Natural killer cell (primary cell): ENCODE results near the gene COL3A1. TPM values are rescaled to one million over a fixed set of nuclear protein-coding genes. Genes with fewer than 3 reads are reported as not detected.

Experiments
- ATAC-seq, 3 donors: fragments of 150-1000 bp in 2 of 3; fragments of 200-7000 bp in 1 of 3; cut with Tn5 transposase; 1 replicate in 1 of 3; 2 replicates in 2 of 3; pipeline ENCODE4 v1.10.0; 2021; ENCODE audit warnings: mild to moderate bottlenecking in 2 of 3, moderate library complexity in 2 of 3
- DNase-seq, 2 donors: peaks; one replicate each; pipeline versions ENCODE4 v3.0.0 to v3.0.0-alpha.2; 2013 to 2021; ENCODE audit warnings: mixed read lengths in 1 of 2
- H3K27ac ChIP-seq: one replicate; pipeline ENCODE4 v1.5.1; 2013; ENCODE audit warnings: mild to moderate bottlenecking, low read length
- H3K27me3 ChIP-seq: one replicate; pipeline ENCODE4 v1.6.1; 2013; ENCODE audit warnings: low read length; ENCODE audit not compliant: control insufficient read depth, insufficient read depth
- H3K36me3 ChIP-seq: one replicate; pipeline ENCODE4 v1.6.1; 2013; ENCODE audit warnings: low read length; ENCODE audit not compliant: control insufficient read depth, insufficient read depth
- H3K4me1 ChIP-seq: one replicate; pipeline ENCODE4 v1.6.1; 2013; ENCODE audit warnings: low read length; ENCODE audit not compliant: control insufficient read depth, insufficient read depth
- H3K4me3 ChIP-seq: one replicate; pipeline ENCODE4 v1.5.1; 2013; ENCODE audit warnings: low read length
- H3K9me3 ChIP-seq: one replicate; pipeline ENCODE4 v1.6.1; 2013; ENCODE audit warnings: low read length; ENCODE audit not compliant: control insufficient read depth, insufficient read depth
- H3K27ac Mint-ChIP-seq, 2 donors: one replicate each; pipeline ENCODE4 v1.8.0; 2022; ENCODE audit warnings: mild to moderate bottlenecking in 2 of 2, mixed read lengths in 2 of 2, moderate library complexity in 1 of 2
- H3K27me3 Mint-ChIP-seq, 2 donors: one replicate each; pipeline ENCODE4 v1.8.0; 2022; ENCODE audit warnings: low read depth in 2 of 2, mixed read lengths in 2 of 2
- H3K36me3 Mint-ChIP-seq: one replicate; pipeline ENCODE4 v1.8.0; 2022; ENCODE audit warnings: mixed read lengths
- H3K4me1 Mint-ChIP-seq, 2 donors: one replicate each; pipeline ENCODE4 v1.8.0; 2022; ENCODE audit warnings: mixed read lengths in 2 of 2
- H3K4me3 Mint-ChIP-seq: one replicate; pipeline ENCODE4 v1.8.0; 2022; ENCODE audit warnings: mild to moderate bottlenecking, moderate library complexity, mixed read lengths
- H3K9me3 Mint-ChIP-seq, 2 donors: one replicate each; pipeline ENCODE4 v1.8.0; 2022; ENCODE audit warnings: mixed read lengths in 2 of 2
- WGBS: methylation state at CpG from one replicate; pipeline ENCODE4 v1.1.7; 2013; ENCODE audit warnings: missing lambda C conversion rate; ENCODE audit not compliant: insufficient coverage; 5-methylcytosine and 5-hydroxymethylcytosine counted together
- intact Hi-C: fragments of 100-400 bp; cut with micrococcal nuclease; formaldehyde crosslinking; loops from one replicate; pipeline ENCODE4 v1.14.2; 2022
- total RNA-seq, 4 donors: library from RNA; stranded (reverse); fragments of 120-200 nt in 1 of 4; gene quantifications; one replicate each; pipeline versions ENCODE4 v1.2.3 to v1.2.4, GENCODE V29; 2013 to 2022
- TF ChIP-seq, protein P1 (sequence below): fragments of 200-600 bp; IDR thresholded peaks from one replicate; pipeline ENCODE4 v1.8.0; 2022; ENCODE audit warnings: antibody characterized with exemption

Gene COL3A1
- total RNA-seq, 3 donors from 2014 or later (not counting 1 experiment from before 2014, with no cell fraction given), result not detected

DNA sequence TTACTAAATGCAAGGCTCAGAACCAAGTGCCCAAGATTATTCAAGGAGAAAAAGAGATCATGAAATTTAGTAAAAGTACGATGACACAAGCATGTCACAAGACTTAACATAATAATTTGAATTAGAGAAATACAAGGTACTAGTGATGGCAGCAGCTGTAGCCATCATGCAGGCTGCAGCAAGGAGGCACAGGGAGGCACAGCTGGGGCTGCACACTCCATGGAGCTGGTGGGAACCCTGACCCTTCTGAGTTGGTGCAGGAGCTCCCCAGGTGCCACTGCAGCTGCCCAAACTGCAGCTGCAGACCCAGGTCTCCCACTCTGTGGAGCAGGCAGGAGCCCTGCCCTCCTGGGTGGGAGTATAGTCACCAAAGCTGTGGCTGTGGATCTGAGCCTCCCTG, 46.0 kb downstream of the COL3A1 start:
- Mint-ChIP-seq H3K27me3 (no peaks in the 10 kb centered on the region), H3K9me3 (peaks cover 22 to 28% of the 10 kb centered on the region in 2 donors), H3K4me3 (no peak overlapping the region), H3K27ac (no peak overlapping the region), H3K4me1 (no peaks in the 10 kb centered on the region), H3K36me3 (no peaks in the 10 kb centered on the region)
- DNase-seq (no peak), ATAC-seq (no peak)
- Histone ChIP-seq H3K4me1 (no peaks in the 10 kb centered on the region), H3K36me3 (no peaks in the 10 kb centered on the region), H3K27me3 (no peaks in the 10 kb centered on the region), H3K9me3 (no peaks in the 10 kb centered on the region), H3K27ac (no peak overlapping the region), H3K4me3 (no peak overlapping the region)
- intact Hi-C loops, result no loop called here
- TF ChIP-seq, protein P1, sequence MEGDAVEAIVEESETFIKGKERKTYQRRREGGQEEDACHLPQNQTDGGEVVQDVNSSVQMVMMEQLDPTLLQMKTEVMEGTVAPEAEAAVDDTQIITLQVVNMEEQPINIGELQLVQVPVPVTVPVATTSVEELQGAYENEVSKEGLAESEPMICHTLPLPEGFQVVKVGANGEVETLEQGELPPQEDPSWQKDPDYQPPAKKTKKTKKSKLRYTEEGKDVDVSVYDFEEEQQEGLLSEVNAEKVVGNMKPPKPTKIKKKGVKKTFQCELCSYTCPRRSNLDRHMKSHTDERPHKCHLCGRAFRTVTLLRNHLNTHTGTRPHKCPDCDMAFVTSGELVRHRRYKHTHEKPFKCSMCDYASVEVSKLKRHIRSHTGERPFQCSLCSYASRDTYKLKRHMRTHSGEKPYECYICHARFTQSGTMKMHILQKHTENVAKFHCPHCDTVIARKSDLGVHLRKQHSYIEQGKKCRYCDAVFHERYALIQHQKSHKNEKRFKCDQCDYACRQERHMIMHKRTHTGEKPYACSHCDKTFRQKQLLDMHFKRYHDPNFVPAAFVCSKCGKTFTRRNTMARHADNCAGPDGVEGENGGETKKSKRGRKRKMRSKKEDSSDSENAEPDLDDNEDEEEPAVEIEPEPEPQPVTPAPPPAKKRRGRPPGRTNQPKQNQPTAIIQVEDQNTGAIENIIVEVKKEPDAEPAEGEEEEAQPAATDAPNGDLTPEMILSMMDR, result no peak
- WGBS, result 83% methylated on average over 1 of the region's 1 CpG

DNA sequence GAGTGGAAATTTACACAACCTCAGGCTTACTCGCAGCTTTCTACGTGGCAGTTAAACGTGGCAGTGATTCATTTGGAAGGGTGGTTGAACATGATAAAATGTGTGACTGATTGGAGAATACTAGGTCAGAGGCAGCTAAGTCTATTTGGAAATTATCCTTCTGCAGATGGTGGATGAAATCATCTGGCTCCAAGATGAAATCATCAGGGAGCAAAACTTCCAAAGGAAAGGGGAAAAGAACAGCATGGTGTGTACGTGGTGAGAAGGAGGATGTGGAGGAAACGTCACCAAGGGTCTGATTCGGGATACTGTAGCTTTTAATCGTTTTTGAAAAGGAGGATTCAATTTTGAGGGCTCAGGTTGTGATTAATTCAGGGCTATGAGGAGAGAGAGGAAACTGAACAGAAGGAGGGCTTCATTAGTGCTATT, 47.9 kb downstream of the COL3A1 start:
- TF ChIP-seq, protein P1, result no peak
- Mint-ChIP-seq H3K9me3 (peaks cover 15 to 25% of the 10 kb centered on the region in 2 donors), H3K36me3 (no peaks in the 10 kb centered on the region), H3K27me3 (no peaks in the 10 kb centered on the region), H3K27ac (no peak overlapping the region), H3K4me1 (no peaks in the 10 kb centered on the region), H3K4me3 (no peak overlapping the region)
- WGBS, result 84% methylated on average over 7 of the region's 7 CpGs
- Histone ChIP-seq H3K4me1 (no peaks in the 10 kb centered on the region), H3K27me3 (no peaks in the 10 kb centered on the region), H3K27ac (no peak overlapping the region), H3K9me3 (no peaks in the 10 kb centered on the region), H3K36me3 (no peaks in the 10 kb centered on the region), H3K4me3 (no peak overlapping the region)
- ATAC-seq, result no peak
- intact Hi-C loops, result no loop called here
- no peak for DNase-seq

DNA sequence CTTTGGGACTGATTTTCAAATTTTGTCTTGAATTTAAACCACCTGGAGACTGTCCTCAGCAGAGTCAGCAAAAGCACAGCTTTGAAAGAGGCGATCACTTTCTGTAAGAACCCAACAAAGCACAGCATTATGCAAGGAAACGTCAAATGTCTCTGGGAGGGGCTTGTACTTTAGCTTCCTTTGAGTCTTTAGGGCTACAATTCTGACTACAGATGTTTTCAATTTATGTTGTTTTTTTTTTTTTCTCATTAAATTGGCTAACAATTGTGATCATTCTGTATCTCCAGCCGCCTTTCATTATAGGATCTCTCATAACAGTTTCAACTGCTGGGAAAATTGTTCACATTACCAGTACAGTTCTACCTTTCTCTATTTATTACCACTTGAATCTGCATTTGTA, 48.3 kb downstream of the COL3A1 start:
- Histone ChIP-seq H3K27ac (no peak overlapping the region), H3K9me3 (no peaks in the 10 kb centered on the region), H3K36me3 (no peaks in the 10 kb centered on the region), H3K4me3 (no peak overlapping the region), H3K27me3 (no peaks in the 10 kb centered on the region), H3K4me1 (no peaks in the 10 kb centered on the region)
- H3K36me3 Mint-ChIP-seq, result no peaks in the 10 kb centered on the region
- no peak overlapping the region for H3K4me3 Mint-ChIP-seq
- 94% methylated on average over 3 of the region's 3 CpGs for WGBS
- TF ChIP-seq, protein P1, result no peak
- no peaks in the 10 kb centered on the region for H3K4me1 Mint-ChIP-seq
- intact Hi-C loops, result no loop called here
- peaks cover 13 to 25% of the 10 kb centered on the region in 2 donors for H3K9me3 Mint-ChIP-seq
- ATAC-seq, result no peak
- no peak overlapping the region for H3K27ac Mint-ChIP-seq
- no peak for DNase-seq
- H3K27me3 Mint-ChIP-seq, result no peaks in the 10 kb centered on the region

DNA sequence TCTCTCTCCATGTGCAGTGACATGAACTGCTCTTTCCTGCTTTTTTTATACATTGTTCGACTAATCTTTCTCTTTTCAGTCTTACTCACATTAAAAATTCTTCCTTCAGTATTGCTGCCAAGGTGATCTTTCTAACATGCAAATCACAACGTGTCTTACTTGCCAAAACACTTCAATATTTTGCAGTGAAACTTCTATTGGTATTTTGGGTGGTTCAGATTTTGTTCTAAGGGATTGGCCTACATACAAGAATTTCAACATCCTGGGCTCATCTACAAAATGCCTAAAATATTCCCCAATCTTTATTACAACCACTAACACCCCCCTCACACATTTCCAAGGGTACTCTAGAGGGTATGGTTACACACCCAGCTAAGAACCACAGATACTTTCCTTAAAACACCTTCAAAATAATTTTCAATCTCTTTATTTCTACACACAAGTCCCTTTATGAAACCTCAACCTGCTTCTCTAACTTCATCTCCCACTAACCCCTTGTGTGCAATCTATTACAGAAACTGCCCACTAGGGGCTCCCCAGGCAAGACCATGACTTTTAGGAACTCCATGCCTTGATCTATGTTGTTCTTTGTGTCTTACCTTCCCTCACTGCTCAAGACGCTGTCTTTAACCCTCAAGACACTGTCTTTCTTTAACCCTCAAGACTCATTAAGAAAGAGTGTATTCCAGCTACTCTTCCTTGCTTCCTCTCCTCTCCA, 50.9 kb downstream of the COL3A1 start:
- intact Hi-C loops, result no loop called here
- Mint-ChIP-seq H3K36me3 (no peaks in the 10 kb centered on the region), H3K27ac (no peak overlapping the region), H3K9me3 (peaks cover 10 to 11% of the 10 kb centered on the region in 2 donors), H3K4me3 (no peak overlapping the region), H3K4me1 (no peaks in the 10 kb centered on the region), H3K27me3 (no peaks in the 10 kb centered on the region)
- Histone ChIP-seq H3K27me3 (no peaks in the 10 kb centered on the region), H3K27ac (no peak overlapping the region), H3K36me3 (no peaks in the 10 kb centered on the region), H3K4me1 (no peaks in the 10 kb centered on the region), H3K9me3 (no peaks in the 10 kb centered on the region), H3K4me3 (no peak overlapping the region)
- ATAC-seq (no peak), DNase-seq (no peak)
- WGBS, result 58% methylated on average over 2 of the region's 3 CpGs
- TF ChIP-seq, protein P1, result no peak
